ENCODE data around the gene MYH10.

- no peak for TF ChIP-seq CTCF (IDR thresholded peaks at IDR 0.05)
- TF ChIP-seq POLR2A (IDR thresholded peaks at IDR 0.05) = no peak
These were observed 168.0 kb downstream of the MYH10 start for GRCh38 chr17:8462564-8462963.

All from ovary (tissue), 3 donors.